ENCODE measurements around the gene DCDC2. TPM values are rescaled to one million over a fixed set of nuclear protein-coding genes. Genes with fewer than 3 reads are reported as not detected.
"Not testable (repeated sequence)": the region's sequence is repeated elsewhere in the genome, so short reads cannot be mapped to it uniquely, and the experiment has no call there.

The DCDC2 gene
- total RNA-seq, 6 experiments from 2014 or later, result not detected

- no peak for DNase-seq
- H3K9me3 Mint-ChIP-seq, result peaks cover 4% of the 10 kb centered on the region
- H3K27ac Mint-ChIP-seq, result no peak overlapping the region
- no peaks in the 10 kb centered on the region for H3K27me3 Mint-ChIP-seq (ENCODE audit: insufficient read depth)
- no peak overlapping the region for H3K4me3 Mint-ChIP-seq
- TF ChIP-seq CTCF (IDR thresholded peaks at IDR 0.05), result no peak
- no peaks in the 10 kb centered on the region for H3K4me1 Mint-ChIP-seq (ENCODE audit: low read depth)
- H3K36me3 Mint-ChIP-seq (ENCODE audit: low read depth), result no peaks in the 10 kb centered on the region
Observed at GRCh38 chr6:24272553-24272952, 85.3 kb downstream of the DCDC2 start.

- peaks cover 7% of the 10 kb centered on the region for H3K9me3 Mint-ChIP-seq
- no peak overlapping the region for H3K4me3 Mint-ChIP-seq
- TF ChIP-seq CTCF (IDR thresholded peaks at IDR 0.05), result no peak
- no peaks in the 10 kb centered on the region for H3K4me1 Mint-ChIP-seq (ENCODE audit: low read depth)
- no peaks in the 10 kb centered on the region for H3K36me3 Mint-ChIP-seq (ENCODE audit: low read depth)
- no peak for DNase-seq
- H3K27me3 Mint-ChIP-seq (ENCODE audit: insufficient read depth), result no peaks in the 10 kb centered on the region
- no peak overlapping the region for H3K27ac Mint-ChIP-seq
Observed at GRCh38 chr6:24272148-24272547, 85.7 kb downstream of the DCDC2 start.

GRCh38 chr6:24270011-24270410 lies 87.8 kb downstream of the DCDC2 start:
- no peaks in the 10 kb centered on the region for H3K4me1 Mint-ChIP-seq (ENCODE audit: low read depth)
- H3K9me3 Mint-ChIP-seq, result peaks cover 21% of the 10 kb centered on the region
- H3K27ac Mint-ChIP-seq, result no peak overlapping the region
- no peak for DNase-seq
- TF ChIP-seq CTCF (IDR thresholded peaks at IDR 0.05), result no peak
- H3K4me3 Mint-ChIP-seq, result no peak overlapping the region
- no peaks in the 10 kb centered on the region for H3K27me3 Mint-ChIP-seq (ENCODE audit: insufficient read depth)
- no peaks in the 10 kb centered on the region for H3K36me3 Mint-ChIP-seq (ENCODE audit: low read depth)

GRCh38 chr6:24258214-24258613 lies 99.6 kb downstream of the DCDC2 start:
- H3K27me3 Mint-ChIP-seq (ENCODE audit: insufficient read depth); H3K4me1 Mint-ChIP-seq (ENCODE audit: low read depth); DNase-seq; H3K4me3 Mint-ChIP-seq; H3K36me3 Mint-ChIP-seq (ENCODE audit: low read depth); H3K27ac Mint-ChIP-seq: not testable (repeated sequence)
- H3K9me3 Mint-ChIP-seq, result peaks cover 36% of the 10 kb centered on the region

- no peak overlapping the region for H3K4me3 Mint-ChIP-seq
- H3K4me1 Mint-ChIP-seq (ENCODE audit: low read depth), result no peaks in the 10 kb centered on the region
- no peaks in the 10 kb centered on the region for H3K36me3 Mint-ChIP-seq (ENCODE audit: low read depth)
Observed at GRCh38 chr6:24257282-24257681, 100.6 kb downstream of the DCDC2 start.

GRCh38 chr6:24255676-24256075 lies 102.2 kb downstream of the DCDC2 start:
- H3K27me3 Mint-ChIP-seq (ENCODE audit: insufficient read depth), result no peaks in the 10 kb centered on the region
- no peak for DNase-seq
- TF ChIP-seq CTCF (IDR thresholded peaks at IDR 0.05), result no peak
- no peak overlapping the region for H3K27ac Mint-ChIP-seq
- H3K4me1 Mint-ChIP-seq (ENCODE audit: low read depth), result no peaks in the 10 kb centered on the region
- no peak overlapping the region for H3K4me3 Mint-ChIP-seq
- no peaks in the 10 kb centered on the region for H3K36me3 Mint-ChIP-seq (ENCODE audit: low read depth)
- H3K9me3 Mint-ChIP-seq, result peaks cover 24% of the 10 kb centered on the region

More at GRCh38 chr6:24257282-24257681, 100.6 kb downstream of the DCDC2 start:
- no peak for DNase-seq
- no peaks in the 10 kb centered on the region for H3K27me3 Mint-ChIP-seq (ENCODE audit: insufficient read depth)
- no peak overlapping the region for H3K27ac Mint-ChIP-seq
- H3K9me3 Mint-ChIP-seq, result peaks cover 36% of the 10 kb centered on the region
- no peak for TF ChIP-seq CTCF (IDR thresholded peaks at IDR 0.05)

Data from HFFc6 (cell line).